Astrocyte (in vitro differentiated cells and primary cell): ENCODE measurements around the gene NFIA.

Source experiments
- EZH2 ChIP-seq: IDR thresholded peaks from 2 replicates; pipeline ENCODE4 v1.6.1; 2012; ENCODE audit warnings: mild to moderate bottlenecking, low read length, inconsistent platforms; ENCODE audit not compliant: insufficient read depth
- TF ChIP-seq, protein P1 (sequence below): IDR thresholded peaks from 2 replicates; pipeline ENCODE4 v1.5.1; 2011; ENCODE audit warnings: low read depth, mild to moderate bottlenecking, inconsistent platforms, low read length, moderate library complexity; ENCODE audit not compliant: insufficient read depth

GRCh38 chr1:61156576-61157467, 74.5 kb downstream of the NFIA start:
- TF ChIP-seq, protein P1, sequence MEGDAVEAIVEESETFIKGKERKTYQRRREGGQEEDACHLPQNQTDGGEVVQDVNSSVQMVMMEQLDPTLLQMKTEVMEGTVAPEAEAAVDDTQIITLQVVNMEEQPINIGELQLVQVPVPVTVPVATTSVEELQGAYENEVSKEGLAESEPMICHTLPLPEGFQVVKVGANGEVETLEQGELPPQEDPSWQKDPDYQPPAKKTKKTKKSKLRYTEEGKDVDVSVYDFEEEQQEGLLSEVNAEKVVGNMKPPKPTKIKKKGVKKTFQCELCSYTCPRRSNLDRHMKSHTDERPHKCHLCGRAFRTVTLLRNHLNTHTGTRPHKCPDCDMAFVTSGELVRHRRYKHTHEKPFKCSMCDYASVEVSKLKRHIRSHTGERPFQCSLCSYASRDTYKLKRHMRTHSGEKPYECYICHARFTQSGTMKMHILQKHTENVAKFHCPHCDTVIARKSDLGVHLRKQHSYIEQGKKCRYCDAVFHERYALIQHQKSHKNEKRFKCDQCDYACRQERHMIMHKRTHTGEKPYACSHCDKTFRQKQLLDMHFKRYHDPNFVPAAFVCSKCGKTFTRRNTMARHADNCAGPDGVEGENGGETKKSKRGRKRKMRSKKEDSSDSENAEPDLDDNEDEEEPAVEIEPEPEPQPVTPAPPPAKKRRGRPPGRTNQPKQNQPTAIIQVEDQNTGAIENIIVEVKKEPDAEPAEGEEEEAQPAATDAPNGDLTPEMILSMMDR = no peak
- no peak for TF ChIP-seq EZH2
